Ectodermal cell (in vitro differentiated cells): ENCODE data around the gene TMCC3.

Source experiments
- H3K27ac ChIP-seq: 2 replicates; pipeline ENCODE4 v1.7.0; 2013; ENCODE audit warnings: mild to moderate bottlenecking, low read depth, low read length; ENCODE audit not compliant: insufficient read depth, poor library complexity, severe bottlenecking
- H3K27me3 ChIP-seq: 2 replicates; pipeline ENCODE4 v1.7.0; 2013; ENCODE audit warnings: mild to moderate bottlenecking, low read length; ENCODE audit not compliant: insufficient read depth, control insufficient read depth, poor library complexity, severe bottlenecking
- H3K36me3 ChIP-seq: one replicate; pipeline ENCODE4 v1.7.0; 2013; ENCODE audit warnings: low read length; ENCODE audit not compliant: control insufficient read depth, insufficient read depth
- H3K4me1 ChIP-seq: one replicate; pipeline ENCODE4 v1.7.0; 2013; ENCODE audit warnings: low read length; ENCODE audit not compliant: control insufficient read depth, insufficient read depth
- H3K4me3 ChIP-seq: 2 replicates; pipeline ENCODE4 v1.7.0; 2013; ENCODE audit warnings: low read depth, low read length, control low read depth; ENCODE audit not compliant: insufficient read depth
- H3K9me3 ChIP-seq: 2 replicates; pipeline ENCODE4 v1.7.0; 2013; ENCODE audit warnings: mild to moderate bottlenecking, low read length, moderate library complexity; ENCODE audit not compliant: control insufficient read depth
- WGBS, 2 experiments: methylation state at CpG; one replicate each; pipeline ENCODE4 v1.1.7; 2013; ENCODE audit warnings: missing lambda C conversion rate in 2 of 2; 5-methylcytosine and 5-hydroxymethylcytosine counted together

The TMCC3 gene

DNA sequence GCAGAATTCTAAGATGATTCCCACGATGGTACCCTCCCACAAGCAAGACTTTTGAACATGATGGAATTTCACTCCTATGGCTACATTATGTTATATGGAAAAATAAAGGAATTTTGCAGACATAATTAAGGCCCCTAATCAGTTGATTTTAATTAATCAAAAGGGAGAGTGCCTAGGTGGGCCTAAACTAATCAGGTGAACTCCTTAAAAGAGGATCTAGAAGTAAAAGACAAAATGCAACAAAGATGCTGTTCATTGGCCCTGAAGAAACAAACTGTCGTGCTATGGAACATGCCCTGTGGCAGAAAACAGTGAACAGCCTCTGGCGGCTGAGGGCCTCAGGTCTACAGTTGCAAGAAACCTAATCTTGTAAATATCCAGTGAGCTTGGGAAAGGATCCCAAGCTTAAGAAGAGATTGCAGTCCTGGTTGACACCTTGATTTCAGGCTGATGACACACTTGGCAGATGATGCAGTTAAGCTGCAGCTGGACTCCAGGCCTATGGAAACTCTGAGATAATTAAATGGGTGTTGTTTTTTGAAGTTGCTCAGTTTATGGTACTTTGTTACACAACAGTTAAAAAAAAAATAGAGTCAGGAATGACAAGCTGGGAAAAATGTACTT lies 13.8 kb downstream of the TMCC3 start:
- no peaks in the 10 kb centered on the region for H3K4me1 ChIP-seq
- no peak overlapping the region for H3K27ac ChIP-seq
- no peaks in the 10 kb centered on the region for H3K27me3 ChIP-seq
- no peak overlapping the region for H3K4me3 ChIP-seq
- 79 to 83% methylated on average over 3 of the region's 3 CpGs for WGBS, 2 experiments
- H3K9me3 ChIP-seq = no peaks in the 10 kb centered on the region
- H3K36me3 ChIP-seq = no peaks in the 10 kb centered on the region

DNA sequence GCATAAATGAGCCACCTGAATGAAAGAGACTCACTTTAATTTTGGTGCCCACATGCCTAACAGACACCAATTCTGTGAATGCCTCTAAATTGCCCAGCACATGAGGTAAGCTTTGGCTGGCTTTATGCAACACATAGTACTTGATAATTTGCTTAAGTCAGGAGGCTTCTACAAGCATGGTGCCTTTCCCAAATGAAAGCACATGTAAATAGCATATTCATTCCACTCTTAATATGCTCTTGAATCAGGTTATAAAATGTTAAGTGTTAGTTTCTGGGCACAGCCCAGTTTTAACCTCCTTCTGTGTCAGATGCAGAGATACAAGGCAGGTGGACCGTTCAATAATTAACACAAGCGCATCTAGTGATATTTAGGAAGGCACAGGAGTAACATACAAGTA lies 15.6 kb downstream of the TMCC3 start:
- Histone ChIP-seq H3K9me3 (no peaks in the 10 kb centered on the region), H3K36me3 (no peaks in the 10 kb centered on the region), H3K27ac (no peak overlapping the region), H3K27me3 (no peaks in the 10 kb centered on the region), H3K4me3 (no peak overlapping the region), H3K4me1 (no peaks in the 10 kb centered on the region)
- WGBS, 2 experiments = 94 to 97% methylated on average over 2 of the region's 2 CpGs

DNA sequence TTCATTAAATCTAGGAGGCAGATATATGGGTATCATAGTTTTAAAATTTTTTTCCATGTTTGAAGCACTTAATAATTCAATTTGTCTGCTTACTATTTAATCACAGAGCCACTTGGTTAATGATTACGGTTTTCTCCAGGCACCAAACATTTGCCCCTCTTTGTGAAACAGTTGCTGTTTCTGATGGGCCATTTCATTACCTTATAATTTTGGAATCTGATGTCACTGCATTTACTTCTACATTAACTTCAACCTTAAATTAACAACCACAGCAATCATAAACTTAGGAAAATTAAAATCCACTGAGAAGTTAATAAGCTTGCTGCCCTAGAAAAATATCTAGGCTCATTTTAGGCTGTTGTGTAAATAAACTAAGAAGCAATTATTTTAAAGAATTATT lies 17.0 kb downstream of the TMCC3 start:
- Histone ChIP-seq H3K36me3 (no peaks in the 10 kb centered on the region), H3K9me3 (no peaks in the 10 kb centered on the region), H3K4me1 (no peaks in the 10 kb centered on the region), H3K27me3 (no peaks in the 10 kb centered on the region), H3K27ac (no peak overlapping the region), H3K4me3 (no peak overlapping the region)
- 100% methylated on average over 1 of the region's 1 CpG for WGBS, 2 experiments

DNA sequence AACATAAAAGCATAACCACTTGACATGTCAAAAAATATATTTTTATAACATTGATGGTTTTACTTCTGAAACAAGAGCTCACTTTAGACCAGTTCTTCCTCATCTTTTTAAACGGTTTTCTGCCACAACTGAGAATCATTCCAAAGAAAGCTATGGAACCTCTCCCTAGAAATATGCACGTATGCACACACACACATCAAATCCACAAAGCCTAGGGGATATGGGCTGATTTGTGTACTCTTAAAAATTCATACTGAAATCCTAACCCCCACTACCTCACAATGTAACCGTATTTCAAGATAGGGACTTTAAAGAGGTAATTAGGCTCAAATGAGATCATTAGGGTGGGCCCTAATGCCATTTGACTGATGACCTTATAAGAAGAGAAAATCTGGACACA lies 19.3 kb downstream of the TMCC3 start:
- no peaks in the 10 kb centered on the region for H3K4me1 ChIP-seq
- 91 to 96% methylated on average over 2 to 3 of the region's 3 CpGs for WGBS, 2 experiments
- H3K4me3 ChIP-seq = no peak overlapping the region
- H3K9me3 ChIP-seq = no peaks in the 10 kb centered on the region
- H3K27me3 ChIP-seq = no peaks in the 10 kb centered on the region
- H3K36me3 ChIP-seq = no peaks in the 10 kb centered on the region
- H3K27ac ChIP-seq = no peak overlapping the region

DNA sequence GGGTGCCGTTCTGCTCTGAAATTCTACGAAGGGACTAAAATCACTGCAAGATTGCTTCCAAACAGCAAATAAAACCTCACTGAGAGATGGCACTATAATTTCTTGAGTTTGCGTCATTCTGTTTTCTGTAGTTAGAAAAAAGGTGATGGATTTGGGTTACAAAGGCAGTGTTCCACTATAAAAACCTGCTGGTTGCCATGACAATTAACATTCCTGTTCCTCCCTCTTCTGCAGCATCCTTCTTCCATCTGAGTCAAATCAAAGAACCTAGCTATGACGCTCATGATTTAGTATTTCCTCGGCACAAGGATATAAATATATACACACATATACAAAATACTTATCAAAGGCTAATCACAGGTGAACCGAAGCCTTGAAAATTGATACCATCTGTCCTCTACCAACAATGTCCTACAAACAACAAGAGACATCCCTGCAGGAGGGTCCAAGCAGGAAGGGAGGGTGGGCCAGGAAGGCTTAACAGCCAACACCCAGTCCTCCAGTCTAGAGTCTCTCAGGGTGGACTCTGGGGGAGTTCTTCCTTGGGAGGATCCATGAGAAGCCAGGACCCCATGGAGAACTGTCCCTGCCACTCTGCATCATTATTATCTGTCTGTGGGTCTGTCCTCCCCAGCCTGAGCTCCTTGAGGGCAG lies 21.4 kb downstream of the TMCC3 start:
- Histone ChIP-seq H3K27ac (no peak overlapping the region), H3K4me3 (no peak overlapping the region), H3K27me3 (no peaks in the 10 kb centered on the region), H3K36me3 (no peaks in the 10 kb centered on the region), H3K4me1 (no peaks in the 10 kb centered on the region), H3K9me3 (no peaks in the 10 kb centered on the region)
- 92 to 95% methylated on average over 6 of the region's 6 CpGs for whole genome bisulfite sequencing, 2 experiments

DNA sequence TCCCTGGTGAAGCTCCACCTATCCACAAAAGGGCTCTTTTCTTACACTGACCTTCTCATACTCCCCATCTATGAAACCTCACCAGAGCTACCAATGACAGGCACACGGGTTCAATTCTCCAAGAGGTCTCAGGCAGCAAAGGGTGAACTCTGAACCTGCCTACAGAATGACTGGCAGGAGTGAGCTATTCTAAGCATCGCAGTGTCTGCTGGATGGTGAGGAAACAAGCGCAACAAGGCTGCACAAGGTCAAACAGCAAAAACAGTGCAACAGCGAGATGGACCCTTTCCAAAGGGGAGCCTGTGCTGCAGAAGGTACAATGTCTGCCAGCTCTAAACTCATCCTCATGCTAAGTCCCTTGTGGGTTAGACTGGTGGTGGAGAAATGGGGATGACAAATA lies 22.0 kb downstream of the TMCC3 start:
- Histone ChIP-seq H3K27ac (no peak overlapping the region), H3K27me3 (no peaks in the 10 kb centered on the region), H3K4me1 (no peaks in the 10 kb centered on the region), H3K36me3 (no peaks in the 10 kb centered on the region), H3K4me3 (no peak overlapping the region), H3K9me3 (no peaks in the 10 kb centered on the region)
- WGBS, 2 experiments = 94% methylated on average over 4 of the region's 4 CpGs

DNA sequence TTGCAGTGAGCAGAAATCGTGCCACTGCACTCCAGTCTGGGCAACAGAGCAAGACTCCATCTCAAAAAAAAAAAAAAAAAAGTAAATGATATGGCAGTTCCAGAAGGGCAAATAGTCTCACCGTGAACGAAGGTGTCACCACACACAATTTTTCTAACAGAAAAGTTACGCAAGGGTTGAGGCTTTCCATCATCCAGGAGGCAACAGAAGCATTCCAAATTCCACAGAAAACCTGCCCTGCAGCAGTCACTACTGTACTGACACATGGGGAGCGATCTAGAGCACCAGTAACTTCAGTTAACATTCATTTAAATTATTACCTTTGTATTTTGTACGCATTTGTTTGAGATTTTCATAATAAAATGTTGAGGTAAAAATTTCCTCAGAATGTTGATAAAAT lies 24.8 kb downstream of the TMCC3 start:
- 91 to 97% methylated on average over 5 to 6 of the region's 6 CpGs for WGBS, 2 experiments
- Histone ChIP-seq H3K4me3 (no peak overlapping the region), H3K27me3 (no peaks in the 10 kb centered on the region), H3K27ac (no peak overlapping the region), H3K4me1 (no peaks in the 10 kb centered on the region), H3K36me3 (no peaks in the 10 kb centered on the region), H3K9me3 (no peaks in the 10 kb centered on the region)

DNA sequence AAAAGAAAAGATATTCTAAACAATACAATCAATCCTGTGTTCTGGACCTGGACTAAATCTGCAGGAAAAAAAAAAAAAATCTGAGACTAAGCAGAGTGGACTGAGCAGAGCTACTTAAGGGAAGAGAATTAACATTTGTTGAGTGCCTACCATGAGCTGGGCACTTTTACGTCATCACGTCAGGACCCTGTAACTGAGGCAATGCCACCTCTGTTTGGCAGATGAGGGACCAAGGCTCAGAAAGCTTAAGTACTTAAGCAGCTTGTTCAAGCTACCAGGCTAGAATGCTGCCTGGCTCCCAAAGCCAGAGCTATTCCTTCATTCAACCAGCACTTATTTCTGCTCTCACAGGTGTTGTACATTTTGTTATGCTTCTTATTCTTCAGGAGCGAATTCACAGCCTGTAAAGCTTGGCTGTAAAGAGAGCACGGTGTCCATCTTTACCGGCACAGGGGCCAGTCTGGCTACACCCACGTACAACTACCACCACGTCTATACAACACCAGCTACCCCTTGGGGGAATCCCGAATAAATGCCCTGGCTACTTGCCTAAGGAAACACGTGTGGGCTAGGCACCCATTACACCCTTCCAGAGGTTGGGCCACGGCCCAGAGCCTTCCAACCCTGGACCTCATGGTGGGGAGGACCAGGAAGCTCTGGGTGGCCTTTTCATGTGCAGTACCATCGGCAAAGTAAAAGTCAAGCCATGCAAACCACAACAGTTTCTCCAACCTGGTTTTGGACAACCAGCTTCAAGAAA lies 27.0 kb downstream of the TMCC3 start:
- Histone ChIP-seq H3K27ac (no peak overlapping the region), H3K36me3 (no peaks in the 10 kb centered on the region), H3K9me3 (no peaks in the 10 kb centered on the region), H3K4me3 (no peak overlapping the region), H3K27me3 (no peaks in the 10 kb centered on the region), H3K4me1 (no peaks in the 10 kb centered on the region)
- WGBS, 2 experiments = 92 to 94% methylated on average over 11 of the region's 11 CpGs

DNA sequence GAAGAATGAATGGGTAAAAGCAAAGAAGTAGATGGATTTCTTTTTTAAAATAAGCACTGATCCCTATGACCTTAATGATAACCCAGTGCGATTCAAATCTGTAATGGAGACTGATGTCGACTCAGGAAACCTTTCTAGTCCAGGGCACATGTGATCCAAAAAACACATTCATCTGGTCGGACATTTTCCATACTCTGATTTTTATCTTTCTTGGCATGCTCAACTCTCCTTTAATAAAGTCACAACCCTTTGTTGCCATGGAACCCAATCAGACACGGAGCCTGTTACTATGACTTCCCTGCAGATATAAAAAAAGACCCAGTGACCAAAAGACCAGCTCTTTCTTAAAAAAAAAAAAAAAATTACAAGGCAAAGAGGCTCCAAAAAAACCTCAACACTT lies 27.9 kb downstream of the TMCC3 start:
- no peak overlapping the region for H3K4me3 ChIP-seq
- no peaks in the 10 kb centered on the region for H3K27me3 ChIP-seq
- no peaks in the 10 kb centered on the region for H3K36me3 ChIP-seq
- H3K9me3 ChIP-seq = no peaks in the 10 kb centered on the region
- H3K27ac ChIP-seq = no peak overlapping the region
- no peaks in the 10 kb centered on the region for H3K4me1 ChIP-seq
- 91 to 94% methylated on average over 4 of the region's 4 CpGs for WGBS, 2 experiments

DNA sequence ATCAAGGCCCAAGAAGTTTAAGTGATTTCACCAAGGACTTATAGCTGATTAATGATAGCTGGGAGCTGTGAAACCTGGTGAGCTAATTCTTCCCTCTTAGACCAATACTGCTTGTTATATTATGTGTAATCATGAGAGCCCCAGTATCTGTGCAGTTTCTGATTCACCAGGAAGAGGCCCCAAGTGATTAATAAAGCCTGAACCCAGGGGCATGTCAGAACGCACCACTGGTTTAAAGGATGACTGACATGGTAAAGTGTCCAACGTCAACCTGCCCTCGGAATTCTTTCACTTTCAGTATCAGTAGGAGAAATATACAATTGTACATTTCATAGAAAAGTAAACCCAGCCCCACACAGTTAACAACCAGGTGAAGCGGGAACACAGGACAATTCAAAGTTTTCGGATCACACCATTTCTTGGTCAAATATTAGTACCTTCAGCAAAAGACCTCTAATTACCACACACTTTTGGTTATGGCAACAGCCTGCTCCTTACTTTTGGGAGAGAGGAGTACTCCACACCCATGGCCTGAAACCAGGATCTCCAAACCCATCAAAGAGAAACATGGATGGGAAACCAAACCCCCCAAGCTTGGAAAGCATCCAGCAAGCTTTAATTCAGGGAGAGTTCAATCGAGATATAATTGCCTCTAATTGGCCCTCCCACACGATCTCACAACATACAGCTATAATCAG lies 28.5 kb downstream of the TMCC3 start:
- Histone ChIP-seq H3K4me3 (no peak overlapping the region), H3K27me3 (no peaks in the 10 kb centered on the region), H3K9me3 (no peaks in the 10 kb centered on the region), H3K27ac (no peak overlapping the region), H3K36me3 (no peaks in the 10 kb centered on the region), H3K4me1 (peaks cover 6% of the 10 kb centered on the region)
- 90 to 92% methylated on average over 5 to 7 of the region's 7 CpGs for WGBS, 2 experiments
